GM23338 (cell line): ENCODE data around the gene FGF8. TPM values are rescaled to one million over a fixed set of nuclear protein-coding genes. Genes with fewer than 3 reads are reported as not detected.

ENCODE experiments used
- ATAC-seq: fragments of 200-7000 bp; cut with Tn5 transposase; 3 replicates; pipeline ENCODE4 v1.9.1; 2020
- DNase-seq: peaks from one replicate; pipeline ENCODE4 v3.0.0-alpha.2; 2015; ENCODE audit warnings: low spot score
- H2AFZ ChIP-seq: fragments of 200-600 bp; sonication (generic); 2 replicates; pipeline ENCODE4 v1.8.0; 2016; ENCODE audit warnings: antibody characterized with exemption, mild to moderate bottlenecking, moderate library complexity
- H3F3A ChIP-seq: fragments of 200-600 bp; sonication (generic); replicated peaks from 2 replicates; pipeline ENCODE4 v1.8.0; 2017; ENCODE audit warnings: antibody characterized with exemption, mixed run types, low read depth
- H3K27ac ChIP-seq: fragments of 200-600 bp; sonication (generic); 2 replicates; pipeline ENCODE4 v1.6.1; 2016; ENCODE audit warnings: low read depth
- H3K27me3 ChIP-seq: fragments of 200-600 bp; sonication (generic); 2 replicates; pipeline ENCODE4 v1.8.0; 2016; ENCODE audit warnings: mild to moderate bottlenecking, mixed run types, moderate library complexity; ENCODE audit not compliant: insufficient read depth
- H3K36me3 ChIP-seq: fragments of 200-600 bp; sonication (generic); 2 replicates; pipeline ENCODE4 v1.8.0; 2016; ENCODE audit warnings: mild to moderate bottlenecking; ENCODE audit not compliant: insufficient read depth
- H3K4me1 ChIP-seq: fragments of 200-600 bp; sonication (generic); 2 replicates; pipeline ENCODE4 v1.8.0; 2016; ENCODE audit warnings: mild to moderate bottlenecking, moderate library complexity; ENCODE audit not compliant: insufficient read depth
- H3K4me2 ChIP-seq: fragments of 200-600 bp; sonication (generic); 2 replicates; pipeline ENCODE4 v1.7.1; 2017; ENCODE audit warnings: mixed run types
- H3K4me3 ChIP-seq: fragments of 200-600 bp; sonication (generic); 2 replicates; pipeline ENCODE4 v1.6.1; 2016; ENCODE audit warnings: mixed run types
- H3K79me2 ChIP-seq: fragments of 200-600 bp; sonication (generic); replicated peaks from 2 replicates; pipeline ENCODE4 v1.8.0; 2017; ENCODE audit warnings: mild to moderate bottlenecking; ENCODE audit not compliant: insufficient read depth
- H3K9me2 ChIP-seq: fragments of 200-600 bp; sonication (generic); 2 replicates; pipeline ENCODE4 v1.8.0; 2017; ENCODE audit not compliant: insufficient read depth
- H4K20me1 ChIP-seq: fragments of 200-600 bp; sonication (generic); replicated peaks from 2 replicates; pipeline ENCODE4 v1.8.0; 2017; ENCODE audit warnings: mild to moderate bottlenecking; ENCODE audit not compliant: insufficient read depth
- H3K27ac Mint-ChIP-seq: 2 replicates; pipeline ENCODE4 v1.8.0; 2020; ENCODE audit warnings: inconsistent platforms, mild to moderate bottlenecking, moderate library complexity, mixed read lengths
- H3K27me3 Mint-ChIP-seq: 3 replicates; pipeline ENCODE4 v1.8.0; 2022; ENCODE audit warnings: low read depth, mild to moderate bottlenecking, moderate library complexity, mixed read lengths, inconsistent platforms; ENCODE audit not compliant: insufficient read depth, poor library complexity
- H3K36me3 Mint-ChIP-seq: 3 replicates; pipeline ENCODE4 v1.8.0; 2021; ENCODE audit warnings: low read depth, mild to moderate bottlenecking, inconsistent platforms, moderate library complexity, mixed read lengths
- H3K4me1 Mint-ChIP-seq: 3 replicates; pipeline ENCODE4 v1.8.0; 2020; ENCODE audit warnings: mild to moderate bottlenecking, inconsistent platforms, mixed read lengths
- H3K4me3 Mint-ChIP-seq: 3 replicates; pipeline ENCODE4 v1.8.0; 2021; ENCODE audit warnings: moderate library complexity, mild to moderate bottlenecking, inconsistent platforms, mixed read lengths
- H3K9me3 Mint-ChIP-seq: 3 replicates; pipeline ENCODE4 v1.8.0; 2020; ENCODE audit warnings: moderate library complexity, mild to moderate bottlenecking, inconsistent platforms, mixed read lengths
- CREB1 ChIP-seq: fragments of 250-450 bp; sonication (Bioruptor Pico); IDR thresholded peaks from 2 replicates; pipeline ENCODE4 v1.5.0; 2020; ENCODE audit warnings: low read depth, mild to moderate bottlenecking, moderate library complexity
- EZH2 ChIP-seq: fragments of 200-600 bp; sonication (generic); IDR thresholded peaks from one replicate; pipeline ENCODE4 v1.8.0; 2017; ENCODE audit warnings: antibody characterized with exemption, mild to moderate bottlenecking, low read depth; ENCODE audit not compliant: unreplicated experiment
- EZH2phosphoT487 ChIP-seq: fragments of 200-600 bp; sonication (generic); IDR thresholded peaks from one replicate; pipeline ENCODE4 v1.8.1; 2018; ENCODE audit warnings: antibody characterized with exemption; ENCODE audit not compliant: unreplicated experiment
- NANOG ChIP-seq: IDR thresholded peaks from 2 replicates; pipeline ENCODE4 v1.6.1; 2016; ENCODE audit warnings: antibody characterized with exemption, borderline replicate concordance
- POLR2AphosphoS5 ChIP-seq: IDR thresholded peaks from 2 replicates; pipeline ENCODE4 v1.6.1; 2016; ENCODE audit warnings: antibody characterized with exemption, low read depth
- STAT1 ChIP-seq: IDR thresholded peaks from one replicate; pipeline ENCODE4 v1.6.1; 2016; ENCODE audit warnings: antibody characterized with exemption; ENCODE audit not compliant: unreplicated experiment
- ZNF114 ChIP-seq: fragments of 250-450 bp; sonication (Bioruptor Pico); IDR thresholded peaks from 2 replicates; pipeline ENCODE4 v1.5.0; 2020; ENCODE audit warnings: mild to moderate bottlenecking, moderate library complexity
- ZNF331 ChIP-seq: fragments of 250-450 bp; sonication (Bioruptor Pico); IDR thresholded peaks from 2 replicates; pipeline ENCODE4 v1.5.0; 2020; ENCODE audit warnings: low read depth, mild to moderate bottlenecking, moderate library complexity
- polyA plus RNA-seq: library from polyadenylated mRNA; unstranded; fragments of >200 nt; fragmentation: Nextera tagmentation; extraction: Ambion mirVana; gene quantifications from 2 replicates; pipeline ENCODE4 v1.2.1, GENCODE V29; 2016
- total RNA-seq: library from RNA; depleted of rRNA; stranded (reverse); fragments of >200 nt; shearing (Covaris generic); gene quantifications from 2 replicates; pipeline ENCODE4 v1.2.3, GENCODE V29; 2014
- TF ChIP-seq, protein P1 (sequence below), 2 experiments: fragments of 200-600 bp in 1 of 2; sonication (generic) in 1 of 2; conservative IDR thresholded peaks; 2 replicates each; pipeline versions ENCODE4 v1.5.1 to v1.6.1; 2016 to 2017; ENCODE audit warnings: antibody characterized with exemption in 2 of 2, low read depth in 2 of 2, mild to moderate bottlenecking in 2 of 2, moderate library complexity in 1 of 2
- TF ChIP-seq, protein P2 (sequence below): IDR thresholded peaks from 2 replicates; pipeline ENCODE4 v1.6.1; 2016; ENCODE audit warnings: antibody characterized with exemption
- TF ChIP-seq, protein P3 (sequence below): IDR thresholded peaks from one replicate; pipeline ENCODE4 v1.6.1; 2018; ENCODE audit warnings: antibody characterized with exemption; ENCODE audit not compliant: unreplicated experiment

The FGF8 gene
- total and polyA plus RNA-seq, 2 experiments from 2014 or later = 1.6 to 6.2 TPM

DNA sequence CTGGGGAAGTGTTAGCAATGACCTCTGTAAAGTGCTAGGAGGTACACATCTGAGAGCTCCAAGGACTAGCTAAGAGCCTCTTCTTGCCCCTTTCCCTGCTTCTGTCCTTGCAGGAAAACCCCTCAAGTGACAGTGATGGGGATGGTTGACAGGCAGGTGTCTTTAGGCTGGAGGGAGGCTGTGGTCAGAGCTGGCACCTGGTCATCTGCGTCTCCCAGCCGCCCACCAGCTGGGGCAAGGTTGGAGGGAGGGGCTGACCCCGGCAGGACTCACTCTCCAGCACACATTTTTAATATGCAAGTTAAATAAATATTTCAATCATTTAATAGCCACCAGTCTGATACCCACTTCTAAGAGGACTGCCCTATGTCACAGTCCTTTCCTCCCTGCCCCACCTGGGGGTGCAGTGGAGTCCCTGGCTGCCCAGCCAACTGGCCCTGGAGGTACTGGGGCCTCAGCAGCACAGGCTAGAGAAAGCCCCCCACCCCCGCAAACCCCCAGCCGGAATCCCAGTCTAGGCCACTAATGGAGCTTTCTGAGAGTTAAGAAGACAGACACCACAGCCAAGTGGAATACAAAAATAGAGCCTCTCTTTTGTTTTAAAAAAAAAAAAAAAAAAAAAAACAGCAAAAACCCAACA lies 6.3 kb downstream of the FGF8 start:
- Histone ChIP-seq H4K20me1 (no peaks in the 10 kb centered on the region), H3K36me3 (no peaks in the 10 kb centered on the region), H3K9me2 (no peaks in the 10 kb centered on the region), H3K4me2 (no peak overlapping the region), H3K27ac (no peak overlapping the region), H3K4me1 (peaks cover 22% of the 10 kb centered on the region), H3K27me3 (peaks cover 35% of the 10 kb centered on the region), H3K79me2 (no peaks in the 10 kb centered on the region), H3K4me3 (no peak overlapping the region), H3F3A (peaks cover 11% of the 10 kb centered on the region; the same call in 1 of the 2 replicates), H2AFZ (no peak overlapping the region)
- no peaks in the 10 kb centered on the region; the same call in 2 of the 3 replicates for H3K36me3 Mint-ChIP-seq
- peaks cover 39% of the 10 kb centered on the region for H3K4me1 Mint-ChIP-seq
- H3K27me3 Mint-ChIP-seq = peaks cover 46% of the 10 kb centered on the region
- TF ChIP-seq ZNF114 = no peak
- TF ChIP-seq, protein P1, sequence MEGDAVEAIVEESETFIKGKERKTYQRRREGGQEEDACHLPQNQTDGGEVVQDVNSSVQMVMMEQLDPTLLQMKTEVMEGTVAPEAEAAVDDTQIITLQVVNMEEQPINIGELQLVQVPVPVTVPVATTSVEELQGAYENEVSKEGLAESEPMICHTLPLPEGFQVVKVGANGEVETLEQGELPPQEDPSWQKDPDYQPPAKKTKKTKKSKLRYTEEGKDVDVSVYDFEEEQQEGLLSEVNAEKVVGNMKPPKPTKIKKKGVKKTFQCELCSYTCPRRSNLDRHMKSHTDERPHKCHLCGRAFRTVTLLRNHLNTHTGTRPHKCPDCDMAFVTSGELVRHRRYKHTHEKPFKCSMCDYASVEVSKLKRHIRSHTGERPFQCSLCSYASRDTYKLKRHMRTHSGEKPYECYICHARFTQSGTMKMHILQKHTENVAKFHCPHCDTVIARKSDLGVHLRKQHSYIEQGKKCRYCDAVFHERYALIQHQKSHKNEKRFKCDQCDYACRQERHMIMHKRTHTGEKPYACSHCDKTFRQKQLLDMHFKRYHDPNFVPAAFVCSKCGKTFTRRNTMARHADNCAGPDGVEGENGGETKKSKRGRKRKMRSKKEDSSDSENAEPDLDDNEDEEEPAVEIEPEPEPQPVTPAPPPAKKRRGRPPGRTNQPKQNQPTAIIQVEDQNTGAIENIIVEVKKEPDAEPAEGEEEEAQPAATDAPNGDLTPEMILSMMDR (conservative IDR thresholded peaks at IDR 0.05; ENCODE audit: low read depth in 2 of 2) = peak in 1 of 2 experiments; percentile 51; a peak in 2 of 4 replicates
- ATAC-seq = peak; percentile 23
- H3K27ac Mint-ChIP-seq = no peak overlapping the region
- H3K4me3 Mint-ChIP-seq = no peak overlapping the region; the same call in 2 of the 3 replicates
- H3K9me3 Mint-ChIP-seq = no peaks in the 10 kb centered on the region
- DNase-seq = peak; percentile 35

DNA sequence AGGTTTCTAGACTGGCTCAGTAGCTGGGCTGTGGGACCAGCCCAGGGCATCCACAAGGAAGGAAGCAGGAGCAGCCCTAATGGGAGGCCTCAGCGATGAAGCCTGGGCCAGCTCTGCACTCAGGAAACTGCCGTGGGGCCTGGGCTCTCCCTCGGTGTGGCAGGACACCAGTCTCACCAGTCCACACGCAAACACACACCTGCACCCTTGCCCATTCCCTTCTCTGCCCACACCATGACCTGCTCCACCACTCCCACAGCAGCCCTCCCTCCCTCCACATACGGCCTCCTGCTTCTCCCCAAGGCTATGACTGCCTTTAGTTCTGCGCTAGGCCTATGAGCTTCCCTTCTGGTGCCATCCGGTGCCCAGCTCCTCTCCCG lies 7.1 kb downstream of the FGF8 start:
- Histone ChIP-seq H3K4me3 (no peak overlapping the region), H3K4me2 (no peak overlapping the region), H3K79me2 (no peaks in the 10 kb centered on the region), H3K27ac (no peak overlapping the region), H3F3A (peaks cover 11% of the 10 kb centered on the region; the same call in 1 of the 2 replicates), H2AFZ (no peak overlapping the region), H3K9me2 (no peaks in the 10 kb centered on the region), H3K36me3 (no peaks in the 10 kb centered on the region), H4K20me1 (no peaks in the 10 kb centered on the region), H3K27me3 (peaks cover 27% of the 10 kb centered on the region), H3K4me1 (peaks cover 15% of the 10 kb centered on the region)
- DNase-seq = no peak
- H3K36me3 Mint-ChIP-seq = no peaks in the 10 kb centered on the region; the same call in 2 of the 3 replicates
- TF ChIP-seq EZH2phosphoT487 (no peak), STAT1 (no peak), POLR2AphosphoS5 (no peak), NANOG (no peak), CREB1 (CRISPR knock-in tag) (no peak), ZNF331 (CRISPR knock-in tag) (no peak), ZNF114 (no peak), EZH2 (no peak)
- TF ChIP-seq, protein P2, sequence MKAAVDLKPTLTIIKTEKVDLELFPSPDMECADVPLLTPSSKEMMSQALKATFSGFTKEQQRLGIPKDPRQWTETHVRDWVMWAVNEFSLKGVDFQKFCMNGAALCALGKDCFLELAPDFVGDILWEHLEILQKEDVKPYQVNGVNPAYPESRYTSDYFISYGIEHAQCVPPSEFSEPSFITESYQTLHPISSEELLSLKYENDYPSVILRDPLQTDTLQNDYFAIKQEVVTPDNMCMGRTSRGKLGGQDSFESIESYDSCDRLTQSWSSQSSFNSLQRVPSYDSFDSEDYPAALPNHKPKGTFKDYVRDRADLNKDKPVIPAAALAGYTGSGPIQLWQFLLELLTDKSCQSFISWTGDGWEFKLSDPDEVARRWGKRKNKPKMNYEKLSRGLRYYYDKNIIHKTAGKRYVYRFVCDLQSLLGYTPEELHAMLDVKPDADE = no peak
- TF ChIP-seq, protein P3, sequence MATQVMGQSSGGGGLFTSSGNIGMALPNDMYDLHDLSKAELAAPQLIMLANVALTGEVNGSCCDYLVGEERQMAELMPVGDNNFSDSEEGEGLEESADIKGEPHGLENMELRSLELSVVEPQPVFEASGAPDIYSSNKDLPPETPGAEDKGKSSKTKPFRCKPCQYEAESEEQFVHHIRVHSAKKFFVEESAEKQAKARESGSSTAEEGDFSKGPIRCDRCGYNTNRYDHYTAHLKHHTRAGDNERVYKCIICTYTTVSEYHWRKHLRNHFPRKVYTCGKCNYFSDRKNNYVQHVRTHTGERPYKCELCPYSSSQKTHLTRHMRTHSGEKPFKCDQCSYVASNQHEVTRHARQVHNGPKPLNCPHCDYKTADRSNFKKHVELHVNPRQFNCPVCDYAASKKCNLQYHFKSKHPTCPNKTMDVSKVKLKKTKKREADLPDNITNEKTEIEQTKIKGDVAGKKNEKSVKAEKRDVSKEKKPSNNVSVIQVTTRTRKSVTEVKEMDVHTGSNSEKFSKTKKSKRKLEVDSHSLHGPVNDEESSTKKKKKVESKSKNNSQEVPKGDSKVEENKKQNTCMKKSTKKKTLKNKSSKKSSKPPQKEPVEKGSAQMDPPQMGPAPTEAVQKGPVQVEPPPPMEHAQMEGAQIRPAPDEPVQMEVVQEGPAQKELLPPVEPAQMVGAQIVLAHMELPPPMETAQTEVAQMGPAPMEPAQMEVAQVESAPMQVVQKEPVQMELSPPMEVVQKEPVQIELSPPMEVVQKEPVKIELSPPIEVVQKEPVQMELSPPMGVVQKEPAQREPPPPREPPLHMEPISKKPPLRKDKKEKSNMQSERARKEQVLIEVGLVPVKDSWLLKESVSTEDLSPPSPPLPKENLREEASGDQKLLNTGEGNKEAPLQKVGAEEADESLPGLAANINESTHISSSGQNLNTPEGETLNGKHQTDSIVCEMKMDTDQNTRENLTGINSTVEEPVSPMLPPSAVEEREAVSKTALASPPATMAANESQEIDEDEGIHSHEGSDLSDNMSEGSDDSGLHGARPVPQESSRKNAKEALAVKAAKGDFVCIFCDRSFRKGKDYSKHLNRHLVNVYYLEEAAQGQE = no peak
- TF ChIP-seq, protein P1 (conservative IDR thresholded peaks at IDR 0.05; ENCODE audit: low read depth in 2 of 2) = no peak
- ATAC-seq = no peak
- no peak overlapping the region for H3K27ac Mint-ChIP-seq
- no peak overlapping the region for H3K4me3 Mint-ChIP-seq
- H3K27me3 Mint-ChIP-seq = peaks cover 37% of the 10 kb centered on the region
- H3K9me3 Mint-ChIP-seq = no peaks in the 10 kb centered on the region
- H3K4me1 Mint-ChIP-seq = peaks cover 30% of the 10 kb centered on the region
